Coronary artery (tissue), 2 donors: Measurements from ENCODE around the gene PRR15L.
"Not testable (repeated sequence)": the region's sequence is repeated elsewhere in the genome, so short reads cannot be mapped to it uniquely, and the experiment has no call there.

Source experiments
- DNase-seq: peaks from one replicate; pipeline ENCODE4 v3.0.0-alpha.2; 2017; ENCODE audit warnings: low spot score
- H3K27ac ChIP-seq, 2 donors: fragments of 200-600 bp; sonication (generic); one replicate each; pipeline ENCODE4 v1.5.1; 2016 to 2019
- H3K4me3 ChIP-seq: fragments of 200-600 bp; sonication (generic); 2 replicates; pipeline ENCODE4 v1.5.1; 2016; ENCODE audit warnings: mild to moderate bottlenecking, moderate library complexity
- CTCF ChIP-seq: fragments of 200-600 bp; sonication (generic); IDR thresholded peaks from one replicate; pipeline ENCODE4 v1.5.1; 2019; ENCODE audit warnings: antibody characterized with exemption

The PRR15L gene

GRCh38 chr17:47924785-47925677 lies 32.7 kb downstream of the PRR15L start:
- DNase-seq = no peak

GRCh38 chr17:47919889-47920288 lies 37.8 kb downstream of the PRR15L start:
- H3K4me3 ChIP-seq, DNase-seq, H3K27ac ChIP-seq: not testable (repeated sequence)

More at GRCh38 chr17:47924785-47925677, 32.7 kb downstream of the PRR15L start:
- TF ChIP-seq CTCF = no peak
- Histone ChIP-seq H3K4me3 (no peak overlapping the region), H3K27ac (no peak overlapping the region)

- no peak for DNase-seq
Observed at GRCh38 chr17:47918991-47919390, 38.7 kb downstream of the PRR15L start.

GRCh38 chr17:47918006-47918405 lies 39.7 kb downstream of the PRR15L start:
- DNase-seq = no peak
- H3K27ac ChIP-seq = no peak overlapping the region
- TF ChIP-seq CTCF = no peak
- no peak overlapping the region for H3K4me3 ChIP-seq

More at GRCh38 chr17:47918991-47919390, 38.7 kb downstream of the PRR15L start:
- no peak overlapping the region for H3K27ac ChIP-seq
- no peak overlapping the region for H3K4me3 ChIP-seq
- TF ChIP-seq CTCF = no peak

- Histone ChIP-seq H3K4me3 (no peak overlapping the region), H3K27ac (no peak overlapping the region)
- no peak for TF ChIP-seq CTCF
- no peak for DNase-seq
Observed at GRCh38 chr17:47917581-47917980, 40.1 kb downstream of the PRR15L start.

GRCh38 chr17:47916489-47917208 lies 41.0 kb downstream of the PRR15L start:
- DNase-seq = no peak
- no peak for TF ChIP-seq CTCF
- H3K27ac ChIP-seq = no peak overlapping the region
- H3K4me3 ChIP-seq = no peak overlapping the region

GRCh38 chr17:47915776-47916398 lies 41.8 kb downstream of the PRR15L start:
- Histone ChIP-seq H3K27ac (peak overlapping the region; percentile 6 to 30), H3K4me3 (no peak overlapping the region)
- no peak for TF ChIP-seq CTCF
- DNase-seq = no peak
